Measurements from ENCODE around the gene FBXO42. TPM values are rescaled to one million over a fixed set of nuclear protein-coding genes. Genes with fewer than 3 reads are reported as not detected.

FBXO42 gene
- total and polyA plus RNA-seq, 2 of the 8 experiments (the other 6 are each of a cell fraction or from before 2014, with no cell fraction given): 15.1 to 17.0 TPM

DNA sequence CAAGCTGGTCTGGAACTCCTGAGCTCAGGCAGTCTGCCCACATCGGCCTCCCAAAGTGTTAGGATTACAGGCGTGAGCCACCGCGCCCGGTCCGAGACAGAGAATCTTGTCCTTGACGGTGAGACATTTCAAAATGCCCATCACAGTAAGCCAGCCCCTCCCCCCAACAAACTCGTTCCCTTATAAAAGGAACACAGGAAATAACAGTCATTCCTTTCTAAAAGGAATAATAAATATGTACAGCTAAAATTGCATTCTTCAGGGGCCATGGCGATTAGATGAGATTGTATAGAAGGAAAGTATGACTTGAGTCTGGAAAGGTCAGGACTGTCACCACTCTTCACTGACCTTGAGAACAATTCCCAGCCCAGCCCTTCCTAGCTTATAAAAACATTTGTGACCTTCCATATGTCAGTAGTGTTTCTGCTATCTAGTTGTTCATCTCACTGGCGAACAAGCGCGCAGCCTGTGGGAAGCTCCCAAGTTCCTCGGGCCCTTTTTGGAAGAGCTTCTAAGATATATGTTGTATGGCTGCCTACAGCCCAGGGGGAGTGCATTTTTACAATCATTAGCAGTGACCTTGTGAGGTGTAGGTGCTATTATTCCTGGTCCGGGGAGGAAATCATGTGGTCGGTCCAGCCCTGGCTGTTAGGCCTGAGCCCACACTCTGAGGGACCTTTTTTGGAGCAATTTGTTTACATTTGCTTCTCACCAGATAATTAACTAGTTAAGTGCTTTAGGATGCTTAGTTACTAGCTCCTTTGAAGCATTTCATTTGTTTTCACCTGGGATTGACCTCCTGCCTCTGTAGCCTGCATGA lies 23.5 kb upstream of the FBXO42 start:
- no peak overlapping the region for H4K8ac ChIP-seq (ENCODE audit: extremely low read depth, insufficient read depth, low read length)
- POLR2A ChIA-PET (ENCODE audit: partially characterized antibody): interaction anchor here (0.5 to 2.0 kb wide), 7 partner anchors 8 to 262 kb away, joined by 3 to 11 read pairs (median 4); partner anchors contain the start of genes FBXO42 and SZRD1
- no peak overlapping the region for H2BK12ac ChIP-seq (ENCODE audit: low read depth, low read length)
- no peak for FAIRE-seq
- H3K4me1 ChIP-seq (replicated peaks in 1 of 4; ENCODE audit: control insufficient read depth in 3 of 4, insufficient read depth in 4 of 4, low read length in 3 of 4): peaks cover 2 to 9% (median 6%) of the 10 kb centered on the region in 4 experiments; a peak in 5 of 7 replicates
- peaks cover 13% of the 10 kb centered on the region for H3K79me1 ChIP-seq (ENCODE audit: low read depth, low read length)
- H3K4me2 ChIP-seq (ENCODE audit: insufficient read depth in 1 of 2, low read depth in 2 of 2, low read length in 2 of 2): no peak overlapping the region; a peak in 1 of 4 replicates
- H3K79me2 ChIP-seq (ENCODE audit: control insufficient read depth in 1 of 2, insufficient read depth in 2 of 2, low read length in 2 of 2): peaks cover 42 to 95% of the 10 kb centered on the region in 2 experiments
- H3K9ac ChIP-seq (replicated peaks in 1 of 4; ENCODE audit: extremely low read depth in 1 of 4, low read depth in 3 of 4, low read length in 3 of 4): no peak overlapping the region; a peak in 1 of 7 replicates
- no peak overlapping the region for H4K5ac ChIP-seq (ENCODE audit: insufficient read length, low read depth, low read length)
- no peak overlapping the region for H2BK120ac ChIP-seq (replicated peaks; ENCODE audit: low read depth, low read length)
- no peak overlapping the region for H3K56ac ChIP-seq (replicated peaks; ENCODE audit: insufficient read length, low read depth, low read length)
- 82% methylated on average over 15 of the region's 15 CpGs; no CpG with 5 or more reads in 1 of the 2 experiments for WGBS, 2 experiments (ENCODE audit: extremely low coverage in 1 of 2, insufficient coverage in 1 of 2, insufficient read length in 1 of 2, insufficient replicate concordance in 2 of 2, low coverage in 1 of 2, low lambda C conversion rate in 2 of 2, missing lambda C conversion rate in 1 of 2)
- no peak overlapping the region for H2AFZ ChIP-seq (ENCODE audit: low read length)
- H3K23me2 ChIP-seq (ENCODE audit: low read depth, low read length): no peaks in the 10 kb centered on the region
- peak overlapping the region; percentile 35; the same call in 1 of the 2 replicates for H2BK5ac ChIP-seq (ENCODE audit: low read depth, low read length)
- CTCF ChIA-PET (ENCODE audit: partially characterized antibody): interaction anchor here (0.6 to 1.4 kb wide), 3 partner anchors 13 to 294 kb away, joined by 3 to 4 read pairs (median 4); no protein-coding TSS in a partner anchor
- H2BK15ac ChIP-seq (ENCODE audit: low read length): no peak overlapping the region
- no peak overlapping the region for H3K4me3 ChIP-seq (ENCODE audit: extremely low read depth in 1 of 4, insufficient read depth in 2 of 4, low read depth in 3 of 4, low read length in 4 of 4)
- H2AK5ac ChIP-seq (ENCODE audit: low read depth, low read length): no peak overlapping the region; the same call in 1 of the 2 replicates
- no peak overlapping the region for H3K23ac ChIP-seq (ENCODE audit: insufficient read length)
- no peak overlapping the region for H3K14ac ChIP-seq (ENCODE audit: insufficient read length)
- H3K4ac ChIP-seq (replicated peaks; ENCODE audit: insufficient read length, low read depth, low read length): no peak overlapping the region
- no peaks in the 10 kb centered on the region for H3K9me3 ChIP-seq (ENCODE audit: insufficient read depth in 2 of 2, low read depth in 1 of 2, low read length in 1 of 2)
- H4K91ac ChIP-seq (replicated peaks; ENCODE audit: insufficient read length, low read length): no peak overlapping the region
- H4K20me1 ChIP-seq (replicated peaks in 1 of 2; ENCODE audit: control insufficient read depth in 1 of 2, insufficient read depth in 2 of 2, low read length in 2 of 2): peaks cover 15 to 34% of the 10 kb centered on the region in 2 experiments
- H3K27ac ChIP-seq (ENCODE audit: low read depth, low read length): no peak overlapping the region
- H3K27me3 ChIP-seq (replicated peaks in 1 of 4; ENCODE audit: control insufficient read depth in 3 of 4, extremely low read depth in 1 of 4, insufficient read depth in 3 of 4, low read length in 3 of 4): no peaks in the 10 kb centered on the region
- no peak overlapping the region for H2BK20ac ChIP-seq (ENCODE audit: low read length)
- peaks cover 0 to 2% (median 0%) of the 10 kb centered on the region in 4 experiments; a peak in 1 of 8 replicates for H3K36me3 ChIP-seq (ENCODE audit: control insufficient read depth in 2 of 4, insufficient read depth in 4 of 4, low read length in 3 of 4)
- DNase-seq (ENCODE audit: low read depth in 1 of 2, low spot score in 2 of 2): no peak
- H3K18ac ChIP-seq (ENCODE audit: extremely low read depth, low read length): no peak overlapping the region; the same call in 1 of the 2 replicates
- TF ChIP-seq MAFK (IDR thresholded peaks at IDR 0.05; ENCODE audit: low read depth, low read length) (no peak), TEAD4 (IDR thresholded peaks at IDR 0.05; ENCODE audit: low read depth, low read length) (no peak), NRF1 (IDR thresholded peaks at IDR 0.05; ENCODE audit: low read depth, low read length) (no peak), NANOG (IDR thresholded peaks at IDR 0.05; ENCODE audit: insufficient read depth, low read depth, low read length, poor library complexity, severe bottlenecking) (no peak), POLR2AphosphoS5 (IDR thresholded peaks at IDR 0.05; ENCODE audit: low read depth, low read length) (no peak), RNF2 (IDR thresholded peaks at IDR 0.05; ENCODE audit: borderline replicate concordance, low read depth, low read length, missing control alignments, poor library complexity, severe bottlenecking) (no peak), TAF7 (optimal IDR thresholded peaks at IDR 0.05; ENCODE audit: borderline replicate concordance, low read depth, low read length) (no peak), KDM1A (IDR thresholded peaks at IDR 0.05; ENCODE audit: borderline replicate concordance, low read length) (no peak), SIX5 (IDR thresholded peaks at IDR 0.05; ENCODE audit: low read depth, low read length) (no peak), RBBP5 (IDR thresholded peaks at IDR 0.05; ENCODE audit: borderline replicate concordance, low read depth, low read length) (no peak), BRCA1 (IDR thresholded peaks at IDR 0.05; ENCODE audit: low read depth, low read length) (no peak)
